Measurements from ENCODE around the gene ALB. TPM values are rescaled to one million over a fixed set of nuclear protein-coding genes. Genes with fewer than 3 reads are reported as not detected.
"Not testable (repeated sequence)": the region's sequence is repeated elsewhere in the genome, so short reads cannot be mapped to it uniquely, and the experiment has no call there.

Gene ALB
- total and polyA plus RNA-seq, 10 donors, result 0.46 to 16.2 (median 0.85) TPM; not detected in 3

GRCh38 chr4:73383452-73383851 lies 20.6 kb upstream of the ALB start:
- no peak overlapping the region for H3K4me3 ChIP-seq
- WGBS, 5 donors, result 78 to 90% (median 84%) methylated on average over 3 of the region's 3 CpGs
- H3K27me3 ChIP-seq (replicated peaks in 1 of 7), result no peaks in the 10 kb centered on the region
- H3K9me3 ChIP-seq, result no peaks in the 10 kb centered on the region
- DNase-seq, result no peak
- H3K36me3 ChIP-seq, result no peaks in the 10 kb centered on the region
- H3K27ac ChIP-seq, result no peak overlapping the region
- no peaks in the 10 kb centered on the region for H3K4me1 ChIP-seq
- intact Hi-C loops (cut with DNase I; ENCODE audit: low total_unique reads), result no loop called here
- TF ChIP-seq POLR2AphosphoS5 (IDR thresholded peaks at IDR 0.05) (no peak), CTCF (IDR thresholded peaks at IDR 0.05 in 8 of 11, conservative IDR thresholded peaks at IDR 0.05 in 3 of 11) (no peak), POLR2A (IDR thresholded peaks at IDR 0.05) (no peak)

GRCh38 chr4:73387552-73387951 lies 16.5 kb upstream of the ALB start:
- H3K27me3 ChIP-seq (replicated peaks in 1 of 7), result no peaks in the 10 kb centered on the region
- DNase-seq, result no peak
- intact Hi-C loops (cut with DNase I; ENCODE audit: low total_unique reads), result no loop called here
- no peaks in the 10 kb centered on the region for H3K36me3 ChIP-seq
- no peak overlapping the region for H3K4me3 ChIP-seq
- no peak overlapping the region for H3K27ac ChIP-seq
- H3K4me1 ChIP-seq, result no peaks in the 10 kb centered on the region
- TF ChIP-seq POLR2A (IDR thresholded peaks at IDR 0.05), result no peak
- TF ChIP-seq CTCF (IDR thresholded peaks at IDR 0.05 in 8 of 11, conservative IDR thresholded peaks at IDR 0.05 in 3 of 11), result no peak
- no peak for TF ChIP-seq POLR2AphosphoS5 (IDR thresholded peaks at IDR 0.05)
- no peaks in the 10 kb centered on the region for H3K9me3 ChIP-seq

GRCh38 chr4:73388887-73389286 lies 15.2 kb upstream of the ALB start:
- TF ChIP-seq CTCF (IDR thresholded peaks at IDR 0.05 in 8 of 11, conservative IDR thresholded peaks at IDR 0.05 in 3 of 11) (no peak), POLR2A (IDR thresholded peaks at IDR 0.05) (no peak), POLR2AphosphoS5 (IDR thresholded peaks at IDR 0.05) (no peak)
- H3K9me3 ChIP-seq, result no peaks in the 10 kb centered on the region

GRCh38 chr4:73389663-73390062 lies 14.4 kb upstream of the ALB start:
- 91 to 97% (median 94%) methylated on average over 2 of the region's 2 CpGs for WGBS, 5 donors
- H3K27ac ChIP-seq; H3K36me3 ChIP-seq; H3K4me3 ChIP-seq; H3K9me3 ChIP-seq; H3K4me1 ChIP-seq; H3K27me3 ChIP-seq (replicated peaks in 1 of 7); DNase-seq; intact Hi-C loops (cut with DNase I; ENCODE audit: low total_unique reads): not testable (repeated sequence)

More at GRCh38 chr4:73388887-73389286, 15.2 kb upstream of the ALB start:
- intact Hi-C loops (cut with DNase I; ENCODE audit: low total_unique reads), result no loop called here
- no peaks in the 10 kb centered on the region for H3K27me3 ChIP-seq (replicated peaks in 1 of 7)
- H3K36me3 ChIP-seq, result no peaks in the 10 kb centered on the region
- H3K4me1 ChIP-seq, result no peaks in the 10 kb centered on the region
- H3K4me3 ChIP-seq, result no peak overlapping the region
- H3K27ac ChIP-seq, result no peak overlapping the region
- no peak for DNase-seq
- 91 to 100% (median 96%) methylated on average over 1 of the region's 1 CpG for WGBS, 5 donors

- intact Hi-C loops (cut with DNase I; ENCODE audit: low total_unique reads), result no loop called here
- no peak for DNase-seq
- TF ChIP-seq CTCF (IDR thresholded peaks at IDR 0.05 in 8 of 11, conservative IDR thresholded peaks at IDR 0.05 in 3 of 11), result no peak
- no peak overlapping the region for H3K27ac ChIP-seq
- no peak overlapping the region for H3K4me3 ChIP-seq
- H3K36me3 ChIP-seq, result no peaks in the 10 kb centered on the region
- no peaks in the 10 kb centered on the region for H3K4me1 ChIP-seq
- no peaks in the 10 kb centered on the region for H3K27me3 ChIP-seq (replicated peaks in 1 of 7)
- H3K9me3 ChIP-seq, result no peaks in the 10 kb centered on the region
Observed at GRCh38 chr4:73391774-73392173, 12.3 kb upstream of the ALB start.
